Stimulated activated CD4-positive, alpha-beta T cell treated with anti-CD3 and anti-CD28 coated beads, TNF-alpha, amount 100 ng/mL, for 24 hours (primary cell): ENCODE data around the gene UGT1A8.
"Not testable (repeated sequence)": the region's sequence is repeated elsewhere in the genome, so short reads cannot be mapped to it uniquely, and the experiment has no call there.

Experiments used
- DNase-seq, 3 experiments: peaks; one replicate each; pipeline ENCODE4 v3.0.0-alpha.2; 2020; ENCODE audit warnings: low read depth in 3 of 3

Gene UGT1A8

DNA sequence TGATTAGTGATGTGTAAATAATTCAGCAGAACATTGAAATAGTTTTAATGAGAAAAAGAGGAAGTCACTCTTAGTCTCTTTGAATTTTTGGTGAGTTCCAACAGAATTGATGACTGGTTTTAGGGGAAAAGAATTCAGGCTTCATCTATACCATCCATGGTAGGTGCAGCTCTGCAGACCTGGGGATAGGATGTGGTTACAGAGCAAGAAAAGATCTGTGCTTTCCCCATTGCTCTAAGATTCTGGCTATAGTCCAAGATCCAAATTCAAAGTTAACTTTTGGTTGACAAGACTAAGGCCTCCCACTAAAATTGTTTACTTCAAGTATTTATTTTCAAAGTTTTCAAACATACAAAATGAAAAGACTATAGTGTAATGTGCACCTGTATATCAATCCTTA is 22.4 kb downstream of the UGT1A8 start:
- no peak for DNase-seq

DNA sequence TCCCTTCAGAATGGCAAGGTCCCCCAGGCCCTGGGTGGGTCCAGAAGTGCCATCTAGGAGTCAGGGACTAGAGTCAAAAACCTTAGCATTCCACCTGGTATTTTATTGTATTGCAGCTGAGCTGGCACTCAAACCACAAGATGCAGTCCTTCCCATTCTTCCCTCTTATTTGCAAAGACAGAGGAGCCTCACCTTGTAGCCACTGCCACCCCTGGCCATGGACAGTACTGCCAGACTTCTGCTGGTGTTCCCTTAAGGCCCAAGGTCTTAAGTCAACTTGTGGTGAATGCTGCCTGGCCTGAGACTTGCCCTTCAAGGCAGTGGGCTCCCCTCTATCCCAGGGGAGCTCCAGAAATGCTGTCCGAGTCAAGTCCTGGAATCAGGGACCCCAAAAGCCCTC is 25.7 kb downstream of the UGT1A8 start:
- DNase-seq: no peak

DNA sequence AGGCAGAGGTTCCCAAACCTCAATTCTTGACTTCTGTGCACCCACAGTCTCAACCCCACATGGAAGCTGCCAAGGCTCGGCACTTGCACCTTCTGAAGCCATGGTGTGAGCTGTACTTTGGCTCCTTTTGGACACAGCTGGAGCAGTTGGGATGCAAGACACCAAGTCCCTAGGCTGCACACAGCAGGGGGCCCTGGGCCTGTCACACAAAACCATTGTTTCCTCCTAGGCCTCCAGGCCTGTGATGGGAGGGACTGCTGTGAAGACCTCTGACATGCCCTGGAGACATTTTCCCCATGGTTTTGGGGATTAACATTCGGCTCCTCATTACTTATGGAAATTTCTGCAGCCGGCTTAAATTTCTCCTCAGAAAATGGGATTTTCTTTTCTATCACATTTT is 28.6 kb downstream of the UGT1A8 start:
- DNase-seq: not testable (repeated sequence)

DNA sequence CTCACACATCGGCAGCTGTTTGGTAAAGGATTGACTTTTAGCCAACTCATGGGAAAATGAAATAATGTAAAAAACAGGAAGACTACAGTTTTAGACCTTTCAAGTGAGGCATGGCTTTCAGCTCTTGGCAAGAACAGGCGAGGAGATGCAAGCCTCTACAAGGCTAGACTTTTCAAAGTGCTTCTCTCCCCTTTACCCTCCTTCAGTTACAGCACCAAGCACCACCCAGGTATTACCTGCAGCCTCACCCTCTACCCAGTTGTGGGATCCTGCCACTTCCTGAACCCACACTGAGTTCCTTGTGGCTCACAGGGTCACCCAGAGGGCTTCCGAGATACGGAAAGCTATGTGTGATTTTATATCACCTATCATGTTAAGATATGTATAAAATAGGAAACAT is 33.5 kb downstream of the UGT1A8 start:
- DNase-seq: no peak

DNA sequence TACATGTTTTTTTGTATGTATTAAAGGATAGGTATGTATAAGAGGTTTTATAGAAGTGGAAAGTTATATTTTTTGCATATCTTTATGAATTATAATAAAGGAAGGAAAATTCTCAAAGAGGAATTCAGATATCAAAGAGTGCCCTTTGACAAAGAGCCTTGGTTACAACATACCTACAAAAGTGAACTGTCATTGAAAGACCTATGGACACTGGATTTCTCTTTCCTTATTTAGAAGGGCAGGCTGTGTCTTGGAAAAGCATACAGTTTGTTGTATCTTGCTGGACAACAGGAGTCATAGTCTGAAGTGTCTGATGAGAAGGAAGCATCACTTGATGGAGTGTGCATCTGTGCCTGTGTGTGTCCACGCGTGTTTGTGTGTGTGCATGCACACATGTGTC is 34.0 kb downstream of the UGT1A8 start:
- DNase-seq: no peak

DNA sequence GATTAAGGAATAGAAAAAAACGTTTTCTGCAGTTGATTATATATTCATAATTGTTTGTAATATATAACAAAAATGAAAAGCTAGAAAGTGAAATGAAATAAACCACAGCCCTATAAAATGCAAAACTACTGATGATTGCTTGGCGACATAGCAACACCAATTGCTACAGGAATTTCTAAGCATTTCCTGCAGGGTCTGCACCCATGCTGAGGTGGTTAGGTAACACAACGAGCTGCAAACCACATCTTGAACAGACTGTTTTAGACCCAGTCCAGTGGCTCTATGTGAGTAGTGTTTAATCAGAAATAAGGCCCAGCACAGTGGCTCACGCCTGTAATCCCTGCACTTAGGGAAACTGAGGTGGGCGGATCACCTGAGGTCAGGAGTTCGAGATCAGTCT is 37.1 kb downstream of the UGT1A8 start:
- no peak for DNase-seq

DNA sequence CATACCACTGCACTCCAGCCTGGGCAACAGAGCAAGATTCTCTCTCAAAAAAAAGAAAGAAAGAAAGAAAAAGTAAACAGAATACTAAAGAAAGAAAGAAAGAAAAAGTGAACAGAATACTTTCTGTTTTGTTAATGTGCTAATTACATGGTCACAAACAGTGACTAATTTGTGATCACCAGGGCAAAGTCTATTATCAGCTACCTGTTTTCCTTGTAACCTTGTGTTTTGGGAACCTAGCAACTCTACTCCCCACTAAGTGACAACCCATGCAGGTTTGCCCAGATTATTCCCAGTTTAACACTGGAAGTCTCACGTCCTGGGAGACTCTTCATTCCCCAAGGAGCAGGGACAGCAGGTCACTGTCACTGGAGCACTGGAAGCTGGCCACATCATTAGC is 37.6 kb downstream of the UGT1A8 start:
- no peak for DNase-seq

DNA sequence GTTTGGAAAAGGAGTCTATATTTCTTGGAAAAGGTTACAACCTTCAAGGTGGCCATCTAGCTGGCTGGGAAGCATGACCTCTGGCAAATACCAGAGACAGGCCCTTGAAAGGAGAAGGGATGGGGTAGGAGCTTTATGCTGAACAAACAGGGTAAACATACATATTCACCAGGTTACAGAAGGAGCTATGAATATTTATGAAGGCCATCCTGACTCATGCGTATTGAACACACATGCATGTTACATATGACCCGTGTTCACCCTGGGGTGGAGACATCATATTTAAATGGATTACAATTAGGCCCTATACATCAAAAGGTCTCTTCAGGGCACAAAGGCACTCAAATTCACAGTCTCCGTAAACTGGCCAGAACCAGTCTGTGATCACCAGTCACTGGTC is 38.5 kb downstream of the UGT1A8 start:
- not testable (repeated sequence) for DNase-seq

DNA sequence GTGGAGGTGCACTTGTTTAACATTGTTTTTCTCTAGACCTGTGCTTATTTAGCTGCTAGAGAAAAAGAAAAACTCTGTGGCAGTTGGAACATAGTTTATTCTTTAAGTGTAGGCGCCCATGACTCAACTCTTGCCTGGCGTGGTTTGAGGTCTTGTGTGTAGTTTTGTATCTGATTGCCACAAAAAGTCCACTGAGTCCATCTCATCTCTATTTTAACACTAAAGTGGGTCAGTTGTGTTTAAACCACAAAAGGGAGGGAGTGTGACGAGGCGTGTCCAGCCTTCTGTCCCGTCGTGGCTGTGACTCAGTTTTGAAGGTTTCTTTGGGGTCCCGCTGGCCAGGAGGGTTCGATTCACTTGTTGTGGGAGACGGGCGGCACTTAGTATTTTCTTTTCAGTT is 39.0 kb downstream of the UGT1A8 start:
- DNase-seq: no peak

DNA sequence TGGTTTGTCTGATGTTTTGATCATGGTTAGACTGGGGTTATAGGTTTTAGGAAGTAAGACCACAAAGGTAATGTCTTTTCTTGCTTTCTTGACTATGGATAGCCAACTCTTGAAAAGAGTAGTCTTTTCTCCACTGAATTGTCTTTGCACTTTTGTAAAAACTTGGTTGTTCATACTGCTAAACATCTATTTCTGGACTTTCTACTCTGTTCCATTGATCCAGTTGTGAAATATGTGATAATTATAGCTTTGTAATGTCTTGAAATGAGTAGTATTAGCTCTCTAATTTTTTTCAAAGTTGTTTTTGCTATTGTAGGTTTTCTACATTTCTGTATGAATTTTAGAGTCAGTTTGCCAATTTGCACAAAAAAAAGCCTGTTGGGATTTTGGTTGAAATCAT is 41.2 kb downstream of the UGT1A8 start:
- no peak for DNase-seq

DNA sequence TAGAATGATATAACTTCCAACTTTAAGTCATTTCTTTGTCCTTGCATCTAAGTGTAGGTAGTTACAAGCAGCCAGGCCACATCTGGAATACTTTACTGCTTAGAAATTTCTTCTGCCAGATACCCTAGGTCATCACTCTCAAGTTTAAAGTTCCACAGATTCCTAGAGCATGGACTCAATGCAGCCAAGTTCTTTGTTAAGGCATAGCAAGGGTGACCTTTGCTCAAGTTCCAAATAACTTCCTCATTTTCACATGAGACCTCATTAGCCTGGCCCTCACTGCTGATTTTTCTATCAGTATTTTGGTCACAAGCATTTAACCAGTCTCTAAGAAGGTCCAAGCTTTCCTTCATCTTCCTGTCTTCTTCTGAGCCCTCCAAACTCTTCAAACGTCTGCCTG is 46.5 kb downstream of the UGT1A8 start:
- DNase-seq: no peak

DNA sequence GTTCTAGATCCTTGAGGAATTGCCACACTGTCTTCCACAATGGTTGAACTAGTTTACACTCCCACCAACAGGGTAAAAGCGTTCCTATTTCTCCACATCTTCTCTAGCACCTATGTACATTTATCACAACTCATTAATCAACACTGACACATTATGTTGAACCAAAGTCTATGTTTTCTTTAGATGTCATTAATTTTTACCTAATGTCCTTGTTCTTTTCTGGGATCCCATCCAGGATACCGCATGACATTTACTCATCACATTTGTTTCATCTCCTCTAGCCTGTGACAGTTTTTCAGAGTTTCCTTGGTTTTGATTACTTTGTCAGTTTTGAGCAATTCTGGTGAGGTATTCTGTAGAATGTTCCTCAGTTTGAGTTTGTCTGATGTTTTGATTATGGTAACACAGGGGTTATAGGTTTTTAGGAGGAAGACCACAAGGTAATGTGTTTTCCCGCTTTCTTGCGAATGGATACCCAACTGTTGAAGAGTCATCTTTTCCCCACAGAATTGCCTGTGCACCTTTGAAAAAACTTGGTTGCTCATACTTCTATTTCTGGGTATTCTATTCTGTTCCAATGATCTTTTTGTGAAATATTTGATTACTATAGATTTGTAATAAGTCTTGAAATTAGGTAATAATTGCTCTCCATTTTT is 51.3 kb downstream of the UGT1A8 start:
- DNase-seq: no peak

DNA sequence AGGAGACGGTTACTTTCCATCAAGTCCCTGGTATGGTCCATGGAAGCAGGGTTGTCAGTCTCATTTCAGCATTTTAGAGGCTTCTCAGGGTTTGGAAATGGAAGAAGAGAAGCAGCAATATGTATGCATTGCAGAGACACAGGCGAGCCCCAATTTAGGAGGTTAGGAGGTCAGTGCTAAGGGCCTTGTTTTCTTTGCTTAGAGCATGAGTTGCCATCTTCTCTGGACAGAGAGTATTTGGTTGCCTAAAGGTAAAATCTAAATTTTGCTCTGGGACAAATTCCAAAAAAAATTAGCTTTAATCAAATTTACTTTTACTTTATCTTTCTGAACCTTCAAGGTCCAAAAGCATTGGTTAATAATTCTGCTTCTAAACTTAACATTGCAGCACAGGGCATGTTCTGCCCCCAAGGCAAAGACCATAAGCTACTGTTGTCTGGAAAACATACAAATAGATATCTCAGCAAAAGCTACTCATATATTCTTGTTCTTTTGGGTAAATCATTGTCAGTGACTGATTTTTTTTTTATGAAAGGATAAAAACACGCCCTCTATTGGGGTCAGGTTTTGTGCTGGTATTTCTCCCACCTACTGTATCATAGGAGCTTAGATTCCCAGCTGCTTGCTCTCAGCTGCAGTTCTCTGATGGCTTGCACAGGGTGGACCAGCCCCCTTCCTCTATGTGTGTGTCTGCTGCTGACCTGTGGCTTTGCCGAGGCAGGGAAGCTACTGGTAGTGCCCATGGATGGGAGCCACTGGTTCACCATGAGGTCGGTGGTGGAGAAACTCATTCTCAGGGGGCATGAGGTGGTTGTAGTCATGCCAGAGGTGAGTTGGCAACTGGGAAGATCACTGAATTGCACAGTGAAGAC is 54.1 kb downstream of the UGT1A8 start, which contains the start of gene UGT1A9:
Gene UGT1A9, plus strand, starts transcription at position 609 of the 872 bp plus-strand sequence. Its CDS starts 37 bp downstream, at position 646.
- DNase-seq: no peak

DNA sequence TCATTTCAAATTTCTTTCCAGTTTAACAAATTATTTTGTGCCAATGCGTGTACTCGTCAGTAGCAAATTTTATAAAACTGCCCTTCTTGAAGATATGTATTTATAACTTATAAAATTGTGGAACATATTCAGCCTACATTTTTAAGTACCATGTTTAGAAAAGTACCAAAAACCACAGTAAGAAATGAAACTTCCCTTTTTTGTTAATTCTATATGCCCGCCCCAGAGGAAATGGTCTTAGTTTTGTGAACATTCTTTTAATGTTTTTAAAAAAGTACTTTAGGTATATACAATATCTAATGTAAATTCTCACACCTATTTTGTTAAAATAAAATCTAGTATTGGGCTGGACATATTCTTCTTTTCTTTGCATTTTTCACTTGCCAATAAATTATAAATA is 55.5 kb downstream of the UGT1A8 start:
- no peak for DNase-seq

DNA sequence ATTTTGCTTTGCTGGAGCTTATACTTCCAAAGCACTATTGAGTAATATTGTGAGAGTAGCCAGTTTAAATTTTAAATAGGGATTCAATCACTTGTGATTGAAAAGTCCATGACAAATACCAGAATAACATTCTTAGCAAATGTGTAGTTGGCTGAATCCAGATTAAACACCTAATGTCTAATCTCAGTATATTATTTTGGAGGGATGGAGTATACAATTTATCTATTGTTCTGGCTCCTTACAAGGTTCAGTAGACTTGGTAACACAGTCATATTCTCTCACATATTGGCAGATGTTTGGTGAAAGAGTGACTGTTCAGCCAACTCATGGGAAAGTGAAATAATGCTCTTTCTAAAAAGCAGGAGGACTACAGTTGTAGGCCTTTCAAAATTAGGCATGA is 56.5 kb downstream of the UGT1A8 start:
- no peak for DNase-seq

DNA sequence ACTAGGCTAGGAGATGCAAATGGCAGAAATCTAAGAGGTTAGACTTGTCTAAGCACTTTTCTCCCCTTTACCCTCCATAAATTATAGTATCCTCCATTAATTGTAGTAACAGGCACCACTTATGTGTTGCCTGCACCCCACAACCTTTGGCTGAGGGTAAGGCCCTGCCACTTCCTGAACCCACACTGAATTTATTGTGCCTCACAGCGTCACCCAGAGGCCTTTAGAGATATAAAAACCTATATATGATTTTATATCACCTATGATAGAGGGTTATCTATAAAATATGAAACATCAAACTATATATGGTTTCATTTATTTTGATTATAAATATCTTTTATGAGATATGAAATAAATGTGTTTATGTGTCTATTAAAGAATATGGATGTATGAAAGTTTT is 56.9 kb downstream of the UGT1A8 start:
- no peak for DNase-seq

DNA sequence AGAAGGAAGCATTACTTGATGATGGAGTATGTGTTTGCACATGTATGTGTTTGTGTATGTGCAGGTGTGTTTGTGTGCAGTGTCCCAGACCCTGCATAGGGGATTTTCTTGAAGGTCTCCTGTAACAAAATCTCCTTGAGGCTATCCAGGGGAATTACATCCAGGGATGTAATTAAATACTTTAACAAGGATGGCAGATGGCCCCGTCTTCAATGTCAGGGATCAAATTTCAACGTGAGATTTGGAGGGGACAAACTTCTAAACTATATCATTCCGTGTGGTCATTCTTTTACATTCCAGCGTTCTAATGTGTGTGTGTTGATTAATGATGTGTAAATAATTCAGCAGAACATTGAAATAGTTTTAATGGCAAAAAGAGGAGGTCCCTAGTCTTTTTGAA is 57.6 kb downstream of the UGT1A8 start:
- no peak for DNase-seq

DNA sequence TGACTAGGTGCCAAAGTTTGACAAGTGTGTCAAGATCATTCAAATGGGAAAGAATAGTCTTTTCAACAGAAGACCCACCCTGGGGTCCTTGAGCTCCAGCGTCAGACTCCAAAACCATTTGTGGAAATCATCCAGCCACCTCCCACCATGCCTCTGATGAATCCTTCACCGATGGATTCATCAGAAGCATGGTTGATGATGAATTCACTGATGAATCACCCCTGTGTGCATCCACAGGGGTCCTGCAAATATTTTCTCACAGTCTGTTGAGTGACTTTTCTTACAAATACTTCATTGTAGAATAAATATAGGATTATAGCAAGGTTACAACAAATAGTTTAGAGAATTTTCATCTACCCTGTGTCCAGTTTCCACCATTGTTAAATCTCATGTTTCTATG is 58.6 kb downstream of the UGT1A8 start:
- DNase-seq: no peak

DNA sequence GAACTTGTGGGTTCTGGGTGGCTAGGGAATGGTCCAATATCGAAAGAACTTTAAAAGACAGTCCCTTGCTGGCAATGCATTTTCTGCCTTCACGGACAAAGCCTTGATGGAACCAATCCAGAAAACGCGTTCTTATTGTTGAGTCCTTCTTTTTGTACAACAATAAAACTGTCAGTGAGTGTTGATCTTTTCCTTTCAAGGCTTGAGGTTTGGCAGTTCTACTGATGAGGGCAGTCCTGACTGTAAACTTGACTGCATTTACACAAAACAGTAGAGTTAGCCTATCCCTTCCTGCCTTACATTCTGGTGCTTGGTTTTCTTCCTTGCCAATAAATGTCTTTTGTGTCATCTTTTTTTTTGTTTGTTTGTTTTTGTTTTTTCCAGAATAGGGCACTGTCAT is 61.8 kb downstream of the UGT1A8 start:
- no peak for DNase-seq

DNA sequence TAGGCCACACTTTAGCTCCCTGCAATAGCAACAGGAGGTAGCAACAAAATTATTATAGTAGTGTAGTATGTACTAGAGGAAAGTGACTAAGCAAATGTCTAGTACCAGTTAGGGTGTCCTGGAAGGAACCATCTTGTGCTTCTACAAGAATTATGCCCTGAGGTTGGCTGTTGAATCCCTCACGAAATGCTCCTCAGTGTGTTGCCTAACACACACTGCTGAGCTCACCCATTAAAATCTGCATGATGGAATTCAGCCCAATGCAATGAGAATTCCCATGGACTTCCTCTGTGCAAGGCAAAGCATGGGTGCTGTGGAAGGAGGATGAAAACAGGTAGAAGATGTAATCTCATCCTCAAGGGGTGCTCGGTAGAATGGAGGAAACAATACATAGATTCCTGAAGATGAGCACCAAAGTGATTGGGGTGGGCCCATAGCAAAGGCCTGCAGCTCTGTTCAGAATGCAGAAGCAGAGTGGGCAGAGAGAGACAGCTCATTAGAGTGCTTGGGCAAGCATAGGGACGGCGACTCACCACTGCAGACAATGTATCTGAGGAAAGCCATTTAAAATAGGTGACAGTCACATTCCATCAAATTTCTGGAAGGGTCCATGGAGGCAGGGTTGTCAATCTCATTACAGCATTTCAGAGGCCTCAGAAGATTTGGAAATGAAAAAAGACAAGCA is 63.1 kb downstream of the UGT1A8 start:
- no peak for DNase-seq

DNA sequence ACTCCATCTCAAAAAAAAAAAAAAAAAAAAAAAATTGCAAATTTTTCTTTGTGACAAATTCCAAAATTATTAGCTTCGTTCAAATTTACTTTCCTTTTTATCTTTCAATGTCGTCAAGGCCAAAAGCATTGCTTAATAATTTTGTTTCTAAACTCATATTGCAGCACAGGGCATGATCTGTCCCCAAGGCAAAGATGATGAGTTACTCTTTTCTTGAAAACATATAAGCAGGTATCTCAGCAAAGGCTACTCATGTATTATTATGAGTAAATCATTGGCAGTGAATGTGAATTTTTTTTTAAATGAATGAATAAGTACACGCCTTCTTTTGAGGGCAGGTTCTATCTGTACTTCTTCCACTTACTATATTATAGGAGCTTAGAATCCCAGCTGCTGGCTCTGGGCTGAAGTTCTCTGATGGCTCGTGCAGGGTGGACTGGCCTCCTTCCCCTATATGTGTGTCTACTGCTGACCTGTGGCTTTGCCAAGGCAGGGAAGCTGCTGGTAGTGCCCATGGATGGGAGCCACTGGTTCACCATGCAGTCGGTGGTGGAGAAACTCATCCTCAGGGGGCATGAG is 64.2 kb downstream of the UGT1A8 start, which contains the start of gene UGT1A7:
Gene UGT1A7, plus strand, starts transcription at position 381 of the 579 bp plus-strand sequence. Its CDS starts 37 bp downstream, at position 418.
- DNase-seq: no peak

DNA sequence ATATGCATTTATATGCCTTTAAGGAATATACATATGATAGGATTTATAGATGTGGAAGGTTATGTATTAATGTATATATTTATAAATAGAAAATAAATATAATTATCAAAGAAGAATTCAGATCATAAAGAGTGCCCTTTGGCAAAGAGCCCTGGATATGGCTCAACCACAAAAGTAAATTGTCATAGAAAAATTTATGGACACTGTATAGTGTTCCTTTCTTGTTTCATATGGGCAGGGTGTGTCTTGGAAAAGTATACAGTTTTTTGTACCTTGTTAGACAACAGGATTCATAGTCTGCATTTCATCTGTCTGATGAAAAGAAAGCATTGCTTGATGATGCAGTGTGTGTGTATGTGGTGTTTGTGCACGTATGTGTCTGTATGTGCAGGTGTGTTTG is 67.2 kb downstream of the UGT1A8 start:
- no peak for DNase-seq
